Hindlimb muscle (tissue), 1 donor: ENCODE measurements around the gene PPME1. TPM values are rescaled to one million over a fixed set of nuclear protein-coding genes. Genes with fewer than 3 reads are reported as not detected.

ENCODE experiments used
- DNase-seq: peaks from one replicate; pipeline ENCODE4 v3.0.0-alpha.2; 2013
- polyA plus RNA-seq: library from polyadenylated mRNA; unstranded; fragments of 120-200 nt; gene quantifications from one replicate; pipeline ENCODE4 v1.2.1, GENCODE V29; 2013; ENCODE audit not compliant: insufficient read length

Gene PPME1
- polyA plus RNA-seq, 1 donor, result 48.4 TPM

- no peak for DNase-seq
Observed at GRCh38 chr11:74232311-74232950, 61.3 kb downstream of the PPME1 start.

- no peak for DNase-seq
Observed at GRCh38 chr11:74233683-74234082, 62.6 kb downstream of the PPME1 start.

GRCh38 chr11:74235121-74235520 is 64.0 kb downstream of the PPME1 start:
- no peak for DNase-seq

DNA sequence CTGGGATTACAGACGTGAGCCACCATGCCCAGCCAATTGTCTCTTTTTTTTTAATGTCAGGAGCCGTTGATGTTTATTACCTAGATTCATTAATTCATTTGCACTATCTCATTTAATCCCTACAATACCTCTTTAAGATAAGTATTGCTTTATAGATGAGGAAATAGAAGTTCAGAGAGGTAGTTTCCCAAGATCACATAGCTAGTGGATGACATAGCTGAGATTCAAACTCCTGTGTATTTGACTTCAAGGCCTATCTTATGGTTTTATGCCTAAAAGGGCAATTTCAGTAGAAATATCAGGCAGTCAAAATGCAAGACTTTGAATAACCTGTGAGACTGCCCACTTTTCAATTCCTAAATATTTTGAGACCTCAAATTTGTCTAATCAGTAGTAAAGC is 66.5 kb downstream of the PPME1 start:
- DNase-seq, result no peak

GRCh38 chr11:74238243-74238642 is 67.2 kb downstream of the PPME1 start:
- DNase-seq, result no peak

GRCh38 chr11:74248469-74248868 is 77.4 kb downstream of the PPME1 start:
- no peak for DNase-seq

GRCh38 chr11:74249496-74249895 is 78.4 kb downstream of the PPME1 start:
- DNase-seq, result no peak

- DNase-seq, result no peak
Observed at GRCh38 chr11:74253361-74253760, 82.3 kb downstream of the PPME1 start.

GRCh38 chr11:74255741-74256375 is 84.8 kb downstream of the PPME1 start:
- DNase-seq, result peak; percentile 66

DNA sequence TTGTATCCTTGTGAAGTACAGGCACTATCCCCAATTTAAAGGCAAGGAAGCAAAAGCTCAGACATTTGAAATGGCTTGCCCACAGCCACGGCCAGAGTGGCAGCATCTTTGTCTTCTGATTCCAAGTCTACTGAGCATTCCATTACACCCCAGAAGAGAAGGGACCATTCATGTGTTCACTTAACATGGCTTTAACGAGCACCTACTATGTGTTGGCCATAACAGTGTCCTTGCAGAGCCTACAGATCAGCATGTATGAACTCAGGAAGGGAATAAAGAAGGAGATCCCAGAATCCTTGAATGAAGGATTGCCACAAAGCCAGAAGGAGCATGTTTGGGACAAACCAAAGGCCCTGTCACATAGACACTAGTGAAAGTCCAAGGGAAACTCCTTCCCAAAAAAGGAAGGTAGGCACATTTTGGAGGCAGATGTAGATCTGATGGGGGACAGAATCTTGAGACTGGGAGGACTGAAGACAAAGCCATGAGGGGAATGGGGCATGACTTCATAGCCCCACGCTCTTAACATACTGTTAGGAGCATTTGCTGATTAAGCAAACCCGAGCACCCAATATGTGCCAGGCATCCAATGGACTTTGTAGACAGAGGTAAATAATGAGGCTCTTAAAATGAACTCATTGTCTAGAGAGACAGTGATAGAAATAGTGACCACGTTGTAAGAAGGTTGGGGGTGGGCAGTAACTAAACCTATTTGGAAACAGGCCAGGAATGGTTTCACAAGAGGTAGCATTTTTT is 85.5 kb downstream of the PPME1 start:
- no peak for DNase-seq

GRCh38 chr11:74257959-74258553 is 87.0 kb downstream of the PPME1 start:
- DNase-seq, result peak; percentile 88

DNA sequence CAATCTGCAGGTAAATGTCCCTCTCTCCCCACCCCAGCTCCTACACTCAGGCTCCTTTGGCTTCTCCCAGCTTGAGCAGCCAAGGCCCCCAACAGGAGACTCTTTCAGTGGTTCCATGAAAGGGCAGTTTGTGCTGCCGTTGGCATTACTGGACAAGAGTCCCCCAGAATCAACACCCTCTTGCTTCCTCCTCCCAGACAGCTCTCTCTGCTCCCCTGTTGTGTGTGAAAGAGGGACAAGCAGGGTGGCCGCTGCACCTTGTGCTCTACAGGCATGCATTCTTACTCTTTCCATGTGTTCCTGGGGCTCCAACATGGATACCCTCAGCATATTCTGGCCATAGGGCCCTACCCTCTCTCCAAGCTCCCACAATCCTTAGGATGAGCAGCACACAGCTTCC is 91.6 kb downstream of the PPME1 start:
- no peak for DNase-seq

DNA sequence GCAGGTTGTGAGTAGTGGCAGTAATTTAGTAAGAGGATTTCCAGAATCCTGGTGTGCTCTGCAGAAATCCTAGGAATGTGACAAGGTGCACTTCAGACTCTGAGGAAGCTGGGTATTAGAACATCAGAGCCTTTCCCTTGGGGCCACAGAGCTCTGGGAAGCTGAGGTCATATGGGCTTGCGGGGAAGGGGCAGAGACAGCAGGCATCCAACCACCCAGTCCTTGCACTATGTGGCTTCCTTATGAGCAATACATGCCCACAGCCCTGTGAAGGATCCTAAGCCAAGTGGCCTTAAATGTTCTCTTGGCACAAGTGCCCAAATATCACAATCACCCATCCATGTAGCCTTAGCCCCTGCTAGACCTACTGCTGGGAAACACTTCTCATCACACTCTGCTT is 94.2 kb downstream of the PPME1 start:
- DNase-seq, result no peak

GRCh38 chr11:74267014-74267413 is 95.9 kb downstream of the PPME1 start:
- DNase-seq, result no peak

DNA sequence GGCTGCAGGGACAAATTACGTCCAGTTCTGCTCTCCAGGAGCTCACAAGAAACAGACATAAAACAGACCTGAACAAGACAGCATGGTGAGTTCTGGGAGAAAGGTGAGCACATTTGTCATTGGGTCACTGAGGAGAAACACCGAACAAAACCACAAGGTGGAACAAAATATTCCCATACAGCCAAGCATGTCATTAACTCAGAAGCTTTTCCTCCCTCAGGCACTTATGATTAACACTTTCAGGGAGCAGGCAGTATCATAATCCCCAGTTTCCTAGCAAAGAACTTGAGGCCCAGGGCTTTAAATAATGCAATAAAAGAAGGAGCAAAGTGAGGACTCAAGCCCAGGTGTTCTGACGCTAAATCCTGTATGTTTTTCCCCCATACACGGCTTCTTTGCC is 97.4 kb downstream of the PPME1 start:
- DNase-seq, result no peak

- no peak for DNase-seq
Observed at GRCh38 chr11:74269161-74269811, 98.2 kb downstream of the PPME1 start.

DNA sequence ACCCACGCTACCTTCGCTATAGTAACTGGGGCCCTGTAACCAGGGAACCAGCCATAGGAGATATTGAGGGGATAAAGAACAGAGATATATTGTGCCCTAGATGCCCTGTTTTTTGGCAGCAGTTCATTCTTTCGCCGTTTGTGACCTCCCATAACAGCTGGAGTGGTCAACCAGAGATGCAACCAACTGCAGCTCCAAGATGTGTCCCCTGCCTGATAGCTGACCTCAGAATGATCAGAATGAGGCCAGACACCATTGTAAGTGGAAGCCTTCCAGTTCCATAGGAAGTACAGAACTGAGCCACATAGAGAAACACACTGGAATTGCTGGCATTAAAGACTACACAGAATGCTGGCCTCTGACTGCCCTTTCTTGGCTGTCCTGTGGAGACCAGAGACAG is 101.2 kb downstream of the PPME1 start:
- no peak for DNase-seq

DNA sequence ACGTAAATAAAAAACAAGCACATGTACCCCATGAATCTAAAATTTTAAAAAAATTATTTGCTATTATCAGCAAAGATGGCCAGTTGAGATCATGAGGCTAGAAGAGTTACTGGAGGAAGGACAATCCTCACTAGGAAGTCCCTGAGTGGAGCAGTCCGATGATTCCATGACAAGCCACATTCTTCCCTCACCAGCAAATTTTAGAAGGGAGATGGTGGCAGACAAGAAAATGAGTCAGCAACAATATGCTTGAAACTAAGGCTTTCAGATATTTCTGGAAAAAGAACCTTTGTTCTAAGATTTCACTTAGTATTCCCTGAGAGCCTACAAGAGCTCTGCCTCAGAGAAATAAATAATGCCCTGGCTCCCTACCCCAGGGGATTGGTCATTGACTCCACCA is 105.5 kb downstream of the PPME1 start:
- DNase-seq, result no peak

- no peak for DNase-seq
Observed at GRCh38 chr11:74278103-74278502, 107.0 kb downstream of the PPME1 start.

GRCh38 chr11:74278721-74279161 is 107.7 kb downstream of the PPME1 start:
- DNase-seq, result peak; percentile 76

DNA sequence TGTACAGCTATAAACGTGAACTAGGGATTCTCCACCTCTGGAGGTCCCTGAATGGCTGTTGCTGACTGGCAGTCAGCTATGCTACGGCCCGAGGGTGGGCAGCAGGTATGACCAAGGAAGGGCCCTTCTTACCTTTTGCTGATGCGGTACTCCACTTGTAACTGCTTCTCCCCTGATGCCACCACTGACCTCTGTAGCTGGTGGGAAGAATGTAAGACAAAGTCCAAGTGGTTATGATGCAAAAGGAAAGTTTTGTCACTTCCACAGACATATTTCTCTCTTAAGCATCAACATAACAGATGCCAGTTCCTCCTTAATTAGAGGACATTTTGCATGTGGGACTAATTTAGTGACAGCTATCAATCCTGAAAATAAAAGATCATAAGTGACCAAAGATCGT is 108.2 kb downstream of the PPME1 start:
- DNase-seq, result no peak

GRCh38 chr11:74280494-74280893 is 109.4 kb downstream of the PPME1 start:
- DNase-seq, result no peak

- no peak for DNase-seq
Observed at GRCh38 chr11:74282421-74282820, 111.3 kb downstream of the PPME1 start.
